GM19351 (cell line): ENCODE data around the gene DDRGK1.
A peak's percentile ranks its signal among the peaks of the same experiment; 100 is the strongest.

Source experiments
- ATAC-seq: cut with Tn5 transposase; IDR thresholded peaks from one replicate; pipeline ENCODE4 v1.9.1; 2021; ENCODE audit warnings: mild to moderate bottlenecking, moderate library complexity; ENCODE audit not compliant: unreplicated experiment

DDRGK1 gene

DNA sequence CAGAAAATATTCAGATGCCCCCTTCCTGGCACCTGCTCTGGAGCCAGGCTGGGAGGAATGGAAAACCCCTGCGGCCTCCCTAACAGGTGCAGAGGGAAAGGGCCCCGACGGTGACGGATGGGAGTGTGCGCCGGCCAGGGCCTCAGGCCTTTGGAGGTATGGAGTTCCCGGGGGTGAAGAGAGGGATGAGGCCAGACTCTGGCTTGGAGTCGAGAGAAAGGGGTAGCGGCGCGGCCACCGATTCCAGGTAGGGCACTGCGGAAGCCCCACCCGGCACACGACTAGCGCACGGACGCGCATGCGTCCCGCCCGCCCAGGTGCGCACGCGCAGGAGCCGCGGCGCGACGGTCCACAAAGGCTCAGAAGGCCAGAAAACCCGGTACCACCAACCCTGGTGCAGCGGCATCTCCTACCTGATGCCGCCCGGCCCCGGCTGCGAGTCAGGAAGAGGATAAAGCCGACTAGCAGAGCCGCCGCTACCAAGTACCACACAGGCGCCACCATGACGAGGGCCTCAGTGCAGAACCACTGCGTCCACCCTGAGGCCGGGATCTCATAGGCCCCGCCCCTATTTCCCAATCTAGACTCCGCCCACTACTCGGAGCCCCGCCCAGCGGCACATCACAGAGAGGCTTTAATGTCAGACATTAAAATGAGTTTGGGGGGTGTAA lies at the start of gene DDRGK1:
Gene DDRGK1, minus strand, starts transcription at position 559 of the 671 bp plus-strand sequence. Its CDS starts 55 bp downstream, at position 504.
- peak; percentile 80 for ATAC-seq

GRCh38 chr20:3251806-3252205 lies 47.3 kb upstream of the DDRGK1 start:
- no peak for ATAC-seq

DNA sequence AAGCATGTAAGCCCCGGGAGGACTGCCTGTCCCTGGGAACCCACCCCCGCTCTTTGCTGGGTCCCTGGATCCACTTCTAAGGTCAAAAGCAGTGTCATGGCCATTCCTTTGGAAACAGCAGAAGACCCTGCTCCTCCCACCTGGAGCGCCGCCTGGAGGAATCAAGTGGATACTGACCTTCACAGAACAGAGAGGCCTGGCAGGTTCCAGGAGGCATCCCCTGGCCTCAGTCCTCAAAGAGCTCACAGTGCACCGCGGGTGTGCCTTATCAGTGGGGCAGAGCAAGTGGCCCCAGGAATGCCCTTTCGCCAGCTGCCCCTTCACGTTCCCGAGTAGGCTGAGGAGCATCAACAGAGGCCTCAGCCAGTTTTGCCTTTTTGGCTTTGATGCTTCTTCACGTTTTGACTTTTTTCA lies 45.6 kb upstream of the DDRGK1 start:
- ATAC-seq: no peak

GRCh38 chr20:3248993-3249347 lies 44.5 kb upstream of the DDRGK1 start:
- ATAC-seq: no peak

GRCh38 chr20:3248167-3248992 lies 43.9 kb upstream of the DDRGK1 start:
- ATAC-seq: no peak

DNA sequence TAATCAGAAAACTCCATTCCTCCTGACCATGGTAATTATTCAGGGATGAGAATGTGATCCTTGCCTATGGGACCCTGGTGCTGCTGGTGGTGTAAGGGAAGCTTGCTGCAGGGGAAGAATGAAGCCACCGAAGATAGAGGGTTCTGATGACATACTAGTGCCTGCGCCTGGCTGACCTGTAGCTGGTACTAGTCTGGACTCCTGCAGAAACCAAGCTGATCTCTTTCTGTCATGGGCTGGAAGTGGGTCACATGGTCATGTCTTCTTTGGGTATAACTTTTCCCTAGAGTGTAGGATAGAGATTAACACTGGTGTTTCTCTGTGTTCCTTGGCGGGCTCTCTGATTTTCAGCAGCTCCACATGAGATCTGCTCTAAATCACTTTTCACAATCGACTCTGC lies 43.2 kb upstream of the DDRGK1 start:
- ATAC-seq: no peak

DNA sequence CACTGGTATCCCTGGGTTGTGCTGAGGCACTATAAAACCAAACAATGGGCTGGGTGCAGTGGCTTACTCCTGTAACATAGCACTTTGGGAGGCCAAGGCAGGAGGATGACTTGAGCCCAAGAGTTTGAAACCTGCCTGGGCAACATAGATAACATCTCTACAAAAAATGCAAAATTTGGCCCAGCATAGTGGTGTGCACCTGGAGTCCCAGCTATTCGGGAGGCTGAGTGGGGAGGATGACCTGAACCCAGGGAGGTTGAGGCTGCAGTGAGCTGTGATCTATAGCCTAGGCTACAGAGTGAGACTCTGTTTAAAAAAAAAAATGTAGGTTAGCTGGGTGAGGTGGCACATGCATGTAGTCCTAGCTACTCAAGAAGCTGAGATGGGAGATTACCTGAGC lies 42.2 kb upstream of the DDRGK1 start:
- no peak for ATAC-seq

DNA sequence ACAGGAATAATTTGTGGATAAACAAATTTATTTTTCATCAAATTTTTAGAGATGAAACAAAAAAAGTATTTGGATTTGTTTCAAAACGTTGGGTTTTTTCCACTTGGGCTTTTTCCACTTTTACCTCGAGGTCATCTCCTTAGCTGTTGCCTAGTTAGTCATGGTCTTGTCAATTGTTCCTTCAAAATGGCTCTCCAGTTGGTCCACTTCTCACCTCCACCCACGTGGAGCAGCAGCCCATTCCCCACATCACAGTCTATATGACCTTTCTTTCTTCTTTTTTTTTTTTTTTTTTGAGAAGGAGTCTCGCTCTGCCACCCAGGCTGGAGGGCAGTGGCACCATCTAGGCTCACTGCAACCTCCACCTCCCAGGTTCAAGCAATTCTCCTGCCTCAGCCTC lies 41.2 kb upstream of the DDRGK1 start:
- no peak for ATAC-seq

GRCh38 chr20:3245156-3245555 lies 40.7 kb upstream of the DDRGK1 start:
- ATAC-seq: no peak

- no peak for ATAC-seq
These were observed 40.1 kb upstream of the DDRGK1 start for GRCh38 chr20:3244613-3245012.

- no peak for ATAC-seq
These were observed 39.4 kb upstream of the DDRGK1 start for GRCh38 chr20:3243718-3244358.

GRCh38 chr20:3242172-3242692 lies 37.8 kb upstream of the DDRGK1 start:
- no peak for ATAC-seq

GRCh38 chr20:3240776-3241363 lies 36.4 kb upstream of the DDRGK1 start:
- no peak for ATAC-seq

GRCh38 chr20:3239867-3240775 lies 35.6 kb upstream of the DDRGK1 start:
- ATAC-seq: no peak

DNA sequence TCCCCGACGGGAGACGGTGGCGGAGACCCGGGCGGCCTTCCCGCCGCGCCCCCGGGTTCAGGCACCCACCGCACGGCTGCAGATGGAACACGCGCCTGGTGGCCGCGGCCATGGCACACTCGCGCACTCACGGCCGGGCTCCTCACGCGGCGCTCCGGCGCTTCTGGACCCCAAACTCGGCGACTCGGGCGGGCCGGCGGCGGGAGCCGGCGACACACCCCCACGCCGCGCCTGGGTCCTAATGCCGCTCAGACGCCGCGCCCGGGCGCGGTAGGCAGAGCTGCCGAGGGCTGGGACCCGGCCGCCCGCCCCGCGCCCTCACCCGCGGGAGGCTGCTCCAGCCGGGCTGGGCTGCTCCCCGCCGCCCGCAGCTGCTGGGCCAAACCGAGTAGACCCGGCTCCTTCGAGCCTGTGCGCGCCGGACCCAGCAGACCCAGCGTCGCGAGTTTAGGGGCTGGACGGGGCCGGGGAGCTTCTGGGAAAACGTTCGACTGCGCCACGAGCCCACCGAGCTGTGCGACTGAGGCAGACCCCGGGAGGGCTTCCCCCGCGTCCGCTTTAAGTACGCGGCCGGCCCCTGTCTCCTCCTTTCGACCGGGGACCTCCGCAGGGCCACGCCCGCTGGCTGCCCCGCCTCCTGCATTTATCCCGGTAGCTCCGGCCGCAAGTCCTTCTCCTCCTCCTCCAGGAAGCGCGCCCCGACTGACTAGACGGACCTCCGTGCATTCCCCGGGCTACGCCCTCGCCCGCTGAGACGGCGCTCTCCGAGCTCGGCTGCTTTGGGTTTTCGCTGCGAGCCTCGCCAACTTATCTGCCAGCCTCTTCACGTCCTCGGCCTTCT lies 34.8 kb upstream of the DDRGK1 start, which contains the start of gene SLC4A11:
Gene SLC4A11, minus strand, starts transcription at position 165 of the 841 bp plus-strand sequence. Its CDS starts 53 bp downstream, at position 112.
- ATAC-seq: peak; percentile 57

- peak; percentile 54 for ATAC-seq
These were observed 34.1 kb upstream of the DDRGK1 start for GRCh38 chr20:3238616-3239025.

- ATAC-seq: peak; percentile 17
These were observed 33.6 kb upstream of the DDRGK1 start for GRCh38 chr20:3237958-3238615.
